Astrocyte of the cerebellum (primary cell): Measurements from ENCODE around the gene NFIA.

ENCODE experiments used
- DNase-seq: peaks from one replicate; pipeline ENCODE4 v3.0.0-alpha.2; 2011; ENCODE audit warnings: low read depth
- H3K4me3 ChIP-seq: 2 replicates; pipeline ENCODE4 v1.5.1; 2011; ENCODE audit warnings: mild to moderate bottlenecking, low read depth, low read length, moderate library complexity
- CTCF ChIP-seq: IDR thresholded peaks from 2 replicates; pipeline ENCODE4 v1.5.1; 2012; ENCODE audit warnings: low read length, low read depth, moderate library complexity, mild to moderate bottlenecking; ENCODE audit errors: missing control alignments
- in situ Hi-C: cut with HindIII; loops from 2 replicates; pipeline ENCODE4 v1.10.0; 2017; ENCODE audit warnings: low sequenced_read_pairs

NFIA gene

DNA sequence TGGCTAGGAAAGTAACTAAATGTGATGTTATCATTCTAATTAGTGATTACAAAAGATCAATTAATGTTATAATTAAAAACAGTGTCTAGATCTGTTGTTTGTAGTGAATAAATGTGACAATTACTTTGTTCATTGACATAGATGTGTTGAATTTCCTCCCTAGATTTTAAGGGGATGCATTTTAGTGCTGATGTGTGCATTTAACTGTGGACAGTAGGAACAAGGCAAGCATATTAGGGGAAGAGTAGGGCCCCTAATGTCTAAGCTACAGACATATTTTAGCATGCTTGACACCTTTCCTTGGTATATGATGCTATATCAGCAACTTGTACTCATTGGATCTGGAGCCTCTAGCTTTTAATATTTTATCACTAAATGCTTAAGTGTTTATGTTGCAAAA is 48.9 kb downstream of the NFIA start:
- H3K4me3 ChIP-seq: no peak overlapping the region
- TF ChIP-seq CTCF: no peak
- DNase-seq: no peak
- in situ Hi-C loops: no loop called here

DNA sequence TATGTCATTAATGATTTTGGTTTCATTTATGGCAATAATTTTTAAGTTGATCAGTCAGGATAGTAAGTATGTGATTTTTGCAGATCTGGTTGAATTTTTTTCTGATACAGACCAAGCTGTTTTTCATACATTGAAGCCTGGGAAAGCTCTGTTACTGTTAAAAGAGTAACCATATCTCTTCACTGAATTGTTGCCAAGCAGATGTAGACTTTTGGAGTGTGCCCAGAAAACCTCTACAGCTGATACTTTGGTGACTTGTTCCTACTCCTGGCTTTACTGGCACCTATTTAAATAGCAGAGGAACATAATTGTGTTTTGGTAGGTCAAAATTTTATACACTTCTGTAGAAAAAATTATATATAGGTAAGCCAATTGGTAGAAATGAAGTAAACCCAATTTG is 49.4 kb downstream of the NFIA start:
- in situ Hi-C loops: no loop called here
- no peak for DNase-seq
- no peak for TF ChIP-seq CTCF

GRCh38 chr1:61132176-61132638 is 49.8 kb downstream of the NFIA start:
- H3K4me3 ChIP-seq: no peak overlapping the region
- in situ Hi-C loops: no loop called here
- DNase-seq: no peak
- no peak for TF ChIP-seq CTCF

More for the DNA sequence above, 49.4 kb downstream of the NFIA start:
- no peak overlapping the region for H3K4me3 ChIP-seq

DNA sequence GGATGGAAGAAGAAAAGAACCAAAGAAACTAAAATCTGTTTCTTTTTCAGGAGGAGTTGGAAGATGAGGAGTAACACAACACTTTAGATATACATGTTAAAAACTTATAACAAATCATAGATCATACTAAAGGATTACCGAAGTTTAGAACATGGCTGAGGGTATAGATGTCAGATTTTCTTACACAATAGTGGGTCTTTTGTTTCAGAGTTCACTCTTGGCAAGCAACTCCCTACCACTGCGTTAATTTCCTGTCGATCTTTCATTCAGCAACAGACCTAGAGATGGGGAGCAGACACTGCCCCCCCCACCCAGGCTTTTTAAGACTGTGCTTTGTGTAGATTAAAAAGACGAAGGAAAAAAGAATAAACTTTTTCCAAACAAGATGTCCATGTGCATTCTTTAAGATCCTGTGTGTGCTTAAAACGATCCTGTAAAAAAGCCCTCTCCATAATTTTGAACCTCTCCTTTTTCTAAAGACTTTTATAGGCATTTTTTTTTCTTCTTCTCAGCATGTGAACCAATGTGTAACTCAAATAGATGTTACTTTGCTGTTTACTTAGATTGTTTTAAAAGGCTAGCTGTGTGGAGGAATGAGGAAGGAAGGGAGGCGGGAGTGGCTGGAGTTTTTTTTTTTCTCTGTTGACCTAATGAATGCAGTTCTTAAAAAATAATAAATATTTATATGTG is 50.4 kb downstream of the NFIA start:
- H3K4me3 ChIP-seq: no peak overlapping the region
- no peak for TF ChIP-seq CTCF
- in situ Hi-C loops: no loop called here
- DNase-seq: no peak

DNA sequence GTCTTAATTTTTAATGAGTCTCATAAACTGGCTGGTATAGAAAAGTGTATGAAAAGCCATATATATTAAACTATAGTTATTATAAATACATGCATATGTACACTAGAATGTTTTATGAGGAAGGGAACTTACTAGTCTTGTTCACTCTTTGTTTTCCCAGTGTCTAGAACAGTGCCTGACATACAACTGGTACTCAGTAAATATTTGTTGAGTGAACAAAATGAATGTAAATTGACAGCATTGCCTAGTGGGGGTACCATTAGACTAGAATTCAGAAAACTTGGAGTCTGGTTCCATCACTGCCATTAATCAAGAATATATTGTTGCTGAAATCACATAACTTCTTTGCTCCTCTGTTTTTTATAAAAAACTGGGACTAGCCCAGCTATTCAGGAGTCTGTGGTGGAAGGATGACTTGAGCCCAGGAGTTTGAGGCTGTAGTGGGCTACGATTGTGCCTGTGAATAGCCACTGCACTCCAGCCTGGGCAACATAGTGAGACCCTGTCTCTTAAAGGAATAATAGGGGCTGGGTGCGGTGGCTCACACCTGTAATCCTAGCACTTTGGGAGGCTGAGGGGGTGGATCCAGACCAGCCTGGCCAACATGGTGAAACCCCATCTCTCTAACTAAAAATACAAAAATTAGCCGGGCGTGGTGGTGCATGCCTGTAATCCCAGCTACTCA is 51.1 kb downstream of the NFIA start:
- TF ChIP-seq CTCF: no peak
- H3K4me3 ChIP-seq: no peak overlapping the region
- no peak for DNase-seq
- in situ Hi-C loops: no loop called here

GRCh38 chr1:61135291-61135690 is 52.9 kb downstream of the NFIA start:
- no peak for DNase-seq
- in situ Hi-C loops: no loop called here
- no peak for TF ChIP-seq CTCF
- H3K4me3 ChIP-seq: no peak overlapping the region
